OCI-LY7 (cell line): Measurements from ENCODE around the gene ADARB2. TPM values are rescaled to one million over a fixed set of nuclear protein-coding genes. Genes with fewer than 3 reads are reported as not detected.
A peak's percentile ranks its signal among the peaks of the same experiment; 100 is the strongest.

Experiments used
- BruUV-seq: library from RNA; stranded (reverse); fragments of 400-500 nt; replicated peaks from 2 replicates; lab custom pipeline; 2021; lab: Mats Ljungman, UMichigan
- CTCF ChIA-PET: fragments of 300-600 bp; sonication (Branson Sonifier 250); formaldehyde crosslinking; loops from one replicate; lab custom pipeline; 2022; ENCODE audit warnings: antibody characterized with exemption; ENCODE audit not compliant: unreplicated experiment; lab: Charles Lee
- POLR2A ChIA-PET: fragments of 300-600 bp; sonication (Branson Sonifier 250); formaldehyde crosslinking; loops from one replicate; lab custom pipeline; 2022; ENCODE audit warnings: antibody characterized with exemption; lab: Charles Lee
- DNase-seq: peaks from one replicate; pipeline ENCODE4 v3.0.0-alpha.2; 2015; ENCODE audit warnings: low spot score
- H2AFZ ChIP-seq: fragments of 200-600 bp; sonication (generic), shearing (Covaris generic); 2 replicates; pipeline ENCODE4 v1.6.1; 2014; ENCODE audit warnings: mild to moderate bottlenecking, antibody characterized with exemption, low read length, moderate library complexity
- H3K27ac ChIP-seq: fragments of 200-600 bp; sonication (generic); 2 replicates; pipeline ENCODE4 v1.5.1; 2014; ENCODE audit warnings: mixed run types, low read depth, mild to moderate bottlenecking, moderate library complexity, low read length, inconsistent platforms; ENCODE audit not compliant: poor library complexity, severe bottlenecking
- H3K36me3 ChIP-seq: fragments of 200-600 bp; sonication (generic); 2 replicates; pipeline ENCODE4 v1.6.1; 2014; ENCODE audit warnings: mild to moderate bottlenecking, antibody characterized with exemption, low read length, moderate library complexity, mixed read lengths; ENCODE audit not compliant: insufficient read depth
- H3K4me1 ChIP-seq: fragments of 200-600 bp; sonication (generic); 2 replicates; pipeline ENCODE4 v1.5.1; 2014; ENCODE audit warnings: mild to moderate bottlenecking, low read length; ENCODE audit not compliant: insufficient read depth, poor library complexity, severe bottlenecking
- H3K4me2 ChIP-seq: fragments of 200-600 bp; sonication (generic); 2 replicates; pipeline ENCODE4 v1.6.1; 2014; ENCODE audit warnings: mild to moderate bottlenecking, low read length
- H3K4me3 ChIP-seq: fragments of 200-600 bp; sonication (generic); 2 replicates; pipeline ENCODE4 v1.5.1; 2014; ENCODE audit warnings: mild to moderate bottlenecking, low read depth, low read length; ENCODE audit not compliant: poor library complexity, severe bottlenecking
- H3K79me2 ChIP-seq: fragments of 200-600 bp; sonication (generic); 2 replicates; pipeline ENCODE4 v1.6.1; 2016; ENCODE audit warnings: low read depth, mild to moderate bottlenecking, low read length, moderate library complexity, mixed read lengths; ENCODE audit not compliant: insufficient read depth
- H3K9me2 ChIP-seq: fragments of 200-600 bp; sonication (generic); 2 replicates; pipeline ENCODE4 v1.6.1; 2016; ENCODE audit warnings: mild to moderate bottlenecking, low read length, mixed read lengths; ENCODE audit not compliant: insufficient read depth
- H3K9me3 ChIP-seq: fragments of 200-600 bp; sonication (generic); 2 replicates; pipeline ENCODE4 v1.6.1; 2014; ENCODE audit warnings: mild to moderate bottlenecking, mixed run types, low read length, mixed read lengths
- H4K20me1 ChIP-seq: fragments of 200-600 bp; sonication (generic); 2 replicates; pipeline ENCODE4 v1.6.1; 2014; ENCODE audit warnings: mild to moderate bottlenecking, antibody characterized with exemption, low read length, moderate library complexity, mixed read lengths; ENCODE audit not compliant: insufficient read depth
- EZH2phosphoT487 ChIP-seq: fragments of 200-600 bp; sonication (generic); IDR thresholded peaks from 2 replicates; pipeline ENCODE4 v1.6.1; 2018; ENCODE audit warnings: low read depth, borderline replicate concordance, mild to moderate bottlenecking, mixed run types, antibody characterized with exemption, low read length, moderate library complexity, mixed read lengths
- intact Hi-C: fragments of 100-400 bp; cut with micrococcal nuclease; formaldehyde crosslinking; loops from one replicate; pipeline ENCODE4 v1.10.0; 2022; ENCODE audit not compliant: unreplicated experiment
- total RNA-seq, 2 experiments: library from RNA; depleted of rRNA in 1 of 2; stranded (reverse); fragments of >200 nt in 1 of 2; shearing (Covaris generic) in 1 of 2; gene quantifications; 2 replicates each; pipeline ENCODE4 v1.2.3, GENCODE V29; 2014 to 2022
- TF ChIP-seq, protein P1 (sequence below): fragments of 200-600 bp; sonication (generic); conservative IDR thresholded peaks from 2 replicates; pipeline ENCODE4 v1.5.1; 2014; ENCODE audit warnings: mild to moderate bottlenecking, antibody characterized with exemption, low read length, moderate library complexity, mixed read lengths

ADARB2 gene
- total RNA-seq, 2 experiments from 2014 or later = 0.03 TPM; not detected in 1

DNA sequence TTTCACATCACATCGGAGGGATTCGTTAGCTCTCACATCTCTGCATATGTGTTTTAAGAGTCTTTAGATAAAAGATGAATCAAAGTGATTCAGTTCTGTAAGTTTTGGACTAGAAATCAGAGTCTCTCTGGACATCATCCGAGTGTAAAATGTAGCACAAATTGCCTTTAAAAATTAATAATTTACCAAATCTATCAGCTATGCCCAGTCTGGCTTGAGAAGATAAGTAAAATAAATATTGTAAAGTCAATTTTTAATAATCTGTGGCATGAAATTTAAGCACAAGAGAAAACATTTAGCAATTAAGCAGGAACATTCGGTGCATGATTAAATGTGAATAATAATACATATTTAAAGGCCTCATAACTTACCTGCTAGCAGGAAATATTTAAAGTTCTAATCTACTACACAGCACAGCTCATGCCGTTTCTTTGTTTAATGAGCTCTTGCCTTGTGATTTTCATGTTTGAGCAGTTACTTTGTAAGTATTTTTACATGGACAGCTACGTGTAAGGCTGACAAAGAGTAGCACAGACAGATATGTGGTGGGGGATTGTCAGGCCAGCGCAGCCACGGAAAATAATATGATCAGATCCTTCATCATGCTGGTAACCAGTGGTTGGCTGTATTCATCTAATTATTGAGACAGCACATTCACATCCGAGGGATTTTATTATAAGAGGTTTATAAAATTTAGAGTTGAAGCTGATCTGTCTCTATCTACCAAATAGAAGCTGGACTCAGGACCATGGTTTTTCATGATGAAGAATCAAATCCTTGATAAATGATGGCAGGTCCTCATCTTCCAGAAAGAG is 317.3 kb downstream of the ADARB2 start:
- DNase-seq = no peak
- Histone ChIP-seq H3K79me2 (no peaks in the 10 kb centered on the region), H3K4me3 (peak overlapping the region; percentile 9), H3K9me3 (no peaks in the 10 kb centered on the region), H4K20me1 (no peaks in the 10 kb centered on the region; the same call in 1 of the 2 replicates), H3K9me2 (no peaks in the 10 kb centered on the region), H3K36me3 (no peaks in the 10 kb centered on the region), H2AFZ (peak overlapping the region; percentile 46; the same call in 1 of the 2 replicates), H3K27ac (no peak overlapping the region), H3K4me2 (peak overlapping the region; percentile 65), H3K4me1 (peaks cover 27% of the 10 kb centered on the region)
- no peak for TF ChIP-seq EZH2phosphoT487
- TF ChIP-seq, protein P1, sequence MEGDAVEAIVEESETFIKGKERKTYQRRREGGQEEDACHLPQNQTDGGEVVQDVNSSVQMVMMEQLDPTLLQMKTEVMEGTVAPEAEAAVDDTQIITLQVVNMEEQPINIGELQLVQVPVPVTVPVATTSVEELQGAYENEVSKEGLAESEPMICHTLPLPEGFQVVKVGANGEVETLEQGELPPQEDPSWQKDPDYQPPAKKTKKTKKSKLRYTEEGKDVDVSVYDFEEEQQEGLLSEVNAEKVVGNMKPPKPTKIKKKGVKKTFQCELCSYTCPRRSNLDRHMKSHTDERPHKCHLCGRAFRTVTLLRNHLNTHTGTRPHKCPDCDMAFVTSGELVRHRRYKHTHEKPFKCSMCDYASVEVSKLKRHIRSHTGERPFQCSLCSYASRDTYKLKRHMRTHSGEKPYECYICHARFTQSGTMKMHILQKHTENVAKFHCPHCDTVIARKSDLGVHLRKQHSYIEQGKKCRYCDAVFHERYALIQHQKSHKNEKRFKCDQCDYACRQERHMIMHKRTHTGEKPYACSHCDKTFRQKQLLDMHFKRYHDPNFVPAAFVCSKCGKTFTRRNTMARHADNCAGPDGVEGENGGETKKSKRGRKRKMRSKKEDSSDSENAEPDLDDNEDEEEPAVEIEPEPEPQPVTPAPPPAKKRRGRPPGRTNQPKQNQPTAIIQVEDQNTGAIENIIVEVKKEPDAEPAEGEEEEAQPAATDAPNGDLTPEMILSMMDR = no peak
- BruUV-seq = no TSS peak
- CTCF ChIA-PET = interaction anchor here (0.6 to 0.9 kb wide), 2 partner anchors 69 to 162 kb away, joined by 3 to 10 read pairs; no protein-coding TSS in a partner anchor
- POLR2A ChIA-PET = interaction anchor here (0.6 to 1.1 kb wide), 5 partner anchors 14 to 682 kb away, joined by 3 to 7 read pairs (median 3); no protein-coding TSS in a partner anchor
- intact Hi-C loops = loop anchor here (2.0 to 5.0 kb wide), 4 partner anchors 32 to 337 kb away; no protein-coding TSS in a partner anchor

DNA sequence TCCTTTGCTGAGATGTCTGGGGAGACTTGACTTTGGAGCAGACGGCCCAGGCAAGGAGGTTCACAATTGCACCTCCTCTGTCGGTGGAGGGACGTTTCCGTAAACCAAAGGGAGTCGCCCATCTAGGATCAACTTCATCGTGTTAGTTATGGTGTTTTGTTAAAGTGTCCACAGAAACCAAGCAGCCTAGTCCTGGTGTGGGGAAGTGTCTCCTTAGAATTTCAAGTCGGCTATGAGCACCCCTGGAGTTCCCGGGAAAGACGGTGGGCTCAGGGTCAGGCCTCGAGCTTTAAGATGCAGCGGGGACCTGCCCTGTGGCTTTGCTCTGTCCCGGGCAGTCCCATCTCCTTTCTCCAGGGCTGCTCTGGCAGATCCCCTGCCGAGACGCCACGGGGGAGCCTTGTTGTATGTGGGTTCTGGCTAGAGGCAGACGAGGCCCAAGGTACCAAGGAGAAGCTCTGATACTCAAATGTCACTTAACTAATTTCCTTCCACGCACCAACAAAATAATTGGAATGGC is 319.2 kb downstream of the ADARB2 start:
- CTCF ChIA-PET = no interaction called here
- TF ChIP-seq, protein P1 = no peak
- no peak for TF ChIP-seq EZH2phosphoT487
- POLR2A ChIA-PET = no interaction called here
- H3K9me3 ChIP-seq = no peaks in the 10 kb centered on the region
- no peak overlapping the region for H3K4me2 ChIP-seq
- intact Hi-C loops = loop anchor here (5.0 kb wide), 1 partner anchor 34 kb away; no protein-coding TSS in a partner anchor
- peaks cover 31% of the 10 kb centered on the region for H3K4me1 ChIP-seq
- no peaks in the 10 kb centered on the region; the same call in 1 of the 2 replicates for H4K20me1 ChIP-seq
- no TSS peak for BruUV-seq
- no peaks in the 10 kb centered on the region for H3K36me3 ChIP-seq
- DNase-seq = no peak
- no peak overlapping the region for H3K27ac ChIP-seq
- H3K79me2 ChIP-seq = no peaks in the 10 kb centered on the region
- no peak overlapping the region for H2AFZ ChIP-seq
- no peaks in the 10 kb centered on the region for H3K9me2 ChIP-seq
- no peak overlapping the region for H3K4me3 ChIP-seq
